NOMO-1 (cell line): ENCODE measurements around the gene VDR.

ENCODE experiments used
- DNase-seq, 2 experiments: peaks; one replicate each; lab custom pipeline; 2025; ENCODE audit not compliant: unreplicated experiment in 2 of 2; lab: John Stamatoyannopoulos, UW

The VDR gene

DNA sequence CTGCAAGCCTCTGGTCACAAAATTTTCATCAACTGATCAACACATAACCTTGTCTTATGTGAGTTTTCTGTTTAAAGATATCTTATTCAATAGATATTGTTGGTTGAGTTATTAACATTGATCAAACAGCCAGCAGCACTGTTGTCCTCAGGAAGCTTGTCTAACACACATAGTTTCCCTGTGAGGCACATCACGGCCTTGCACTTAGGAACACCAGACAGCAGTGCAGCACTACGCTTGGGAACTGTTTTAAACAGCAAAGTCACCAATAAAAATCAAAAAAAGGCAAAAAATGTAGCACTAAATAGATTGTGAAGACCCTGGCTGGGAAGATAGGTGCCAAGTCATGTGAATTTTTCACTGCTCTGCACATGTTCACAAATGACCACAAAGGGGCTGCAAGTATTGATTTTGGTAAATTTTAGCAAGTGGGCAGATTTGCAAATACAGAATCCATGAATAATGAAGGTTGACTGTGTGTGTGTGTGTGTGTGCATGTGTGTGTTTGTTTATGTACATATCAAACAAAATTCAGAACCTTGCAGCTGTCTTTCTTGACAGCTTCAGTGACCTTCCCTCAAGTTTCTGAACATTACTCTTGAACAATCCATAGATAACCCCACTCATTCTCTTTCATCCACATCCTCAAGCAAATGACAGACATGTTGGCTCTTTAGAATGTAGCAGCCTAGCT lies 28.9 kb downstream of the VDR start:
- no peak for DNase-seq

DNA sequence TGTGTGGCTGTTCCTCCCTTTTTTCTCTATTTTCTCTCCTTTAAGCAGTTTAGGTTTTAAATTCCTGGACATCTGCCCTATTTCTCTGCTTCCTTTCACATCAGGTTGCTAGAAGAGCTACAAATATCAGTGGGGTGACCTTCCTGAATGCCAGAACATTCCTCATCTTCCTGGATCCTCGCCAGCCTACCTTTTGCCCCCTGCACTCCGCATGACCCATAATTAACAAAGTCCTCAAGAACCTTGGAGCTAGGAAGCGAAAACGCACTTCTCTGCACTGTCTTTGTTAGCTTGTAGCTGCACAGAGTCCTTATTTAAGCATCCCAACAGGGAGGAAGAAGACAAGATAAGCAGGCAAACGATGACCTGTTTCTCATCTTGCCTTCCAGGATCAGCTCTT lies 30.5 kb downstream of the VDR start:
- no peak for DNase-seq

DNA sequence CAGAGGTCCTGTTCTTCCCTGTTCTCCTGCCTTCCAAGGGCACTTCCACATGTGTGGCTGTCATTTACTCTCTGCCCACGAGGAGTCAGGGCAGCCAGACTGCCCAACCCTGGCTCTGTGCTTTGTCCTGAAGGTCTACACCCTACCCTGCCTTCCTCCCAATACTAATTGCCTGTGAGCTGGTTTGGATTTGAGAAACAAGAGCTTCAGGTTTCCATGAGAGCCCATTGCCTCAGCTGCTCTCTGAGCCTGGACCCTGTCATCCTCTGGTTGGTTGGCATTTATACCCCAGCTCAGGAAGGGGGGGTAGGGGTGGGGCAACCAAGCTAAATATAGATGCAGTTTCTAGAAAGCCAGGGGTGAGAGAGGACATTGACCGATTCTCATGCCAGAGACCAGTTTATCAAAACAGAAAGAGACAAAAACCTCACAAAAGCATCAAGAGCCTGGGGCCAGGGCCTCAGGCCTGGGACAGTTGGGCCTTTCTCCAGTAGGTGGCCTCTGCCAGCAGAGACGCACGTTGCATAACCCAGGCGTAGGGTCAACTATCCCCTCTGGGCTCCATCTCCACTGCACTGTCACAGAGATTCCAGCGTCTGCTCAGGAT lies 34.5 kb downstream of the VDR start:
- peak; percentile 11 to 45 for DNase-seq

DNA sequence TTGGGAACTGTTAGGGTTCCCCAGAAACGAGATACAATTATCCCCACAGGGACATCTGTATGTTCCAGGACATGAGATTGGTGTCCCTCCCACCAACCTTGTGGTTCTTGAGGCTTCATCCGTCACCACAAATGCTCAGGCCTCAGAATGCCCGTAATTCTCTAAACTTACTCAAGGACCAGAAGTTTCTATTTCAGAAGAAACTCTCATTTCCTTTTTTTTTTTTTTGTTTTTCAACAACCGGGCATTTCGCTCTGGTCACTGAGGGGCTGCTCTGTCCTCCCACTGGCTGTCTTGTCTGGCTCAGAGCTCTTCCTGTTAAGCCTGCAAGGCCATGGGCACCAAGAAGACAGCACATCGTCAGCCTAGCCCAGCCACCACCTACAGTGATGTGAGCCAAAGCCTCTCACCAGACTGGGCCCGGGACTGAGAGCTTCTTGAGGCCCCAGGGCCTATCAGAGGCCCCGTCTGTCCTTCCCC lies 36.2 kb downstream of the VDR start:
- DNase-seq = peak; percentile 26 to 72

DNA sequence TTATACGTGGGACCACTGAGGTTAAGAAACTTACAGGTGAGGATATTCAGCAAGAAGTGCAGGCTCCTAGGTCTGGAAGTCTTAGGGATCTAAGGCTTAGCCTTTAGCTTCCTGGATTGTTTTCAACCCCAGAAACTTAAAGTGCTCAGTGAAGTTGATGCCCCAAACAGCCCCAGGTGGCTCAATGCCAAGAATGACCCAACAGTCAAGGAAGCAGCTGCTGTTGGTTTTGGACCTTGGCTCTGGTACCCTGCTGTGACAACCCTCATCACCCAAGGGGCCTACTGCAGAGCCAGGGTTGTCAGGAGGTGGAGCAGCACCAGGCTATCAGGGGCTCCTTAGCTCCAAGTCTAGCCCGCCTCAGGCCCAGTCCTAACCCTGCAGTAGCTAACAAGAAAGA lies 36.8 kb downstream of the VDR start:
- DNase-seq = no peak

DNA sequence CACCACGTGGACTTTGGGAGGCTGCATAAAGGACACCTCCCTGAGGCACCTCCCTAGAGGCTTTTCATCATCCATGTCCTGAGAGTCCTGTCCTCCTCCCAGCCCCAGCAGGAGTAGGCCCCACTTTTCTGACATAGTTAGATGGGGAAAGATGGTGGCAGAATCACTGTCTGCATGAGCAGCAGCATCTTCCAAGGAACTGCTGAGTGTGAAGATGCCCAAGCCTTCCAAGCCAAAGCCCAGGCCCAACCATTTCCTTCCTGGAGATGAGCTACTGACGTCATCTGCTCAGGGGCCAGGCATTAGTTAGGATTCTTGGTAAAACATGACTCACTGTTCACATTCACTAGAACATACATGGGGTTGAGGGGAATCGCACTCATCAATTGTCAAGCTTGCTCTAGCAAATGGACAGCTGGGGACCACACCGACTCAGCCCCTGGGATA lies 37.3 kb downstream of the VDR start:
- no peak for DNase-seq

DNA sequence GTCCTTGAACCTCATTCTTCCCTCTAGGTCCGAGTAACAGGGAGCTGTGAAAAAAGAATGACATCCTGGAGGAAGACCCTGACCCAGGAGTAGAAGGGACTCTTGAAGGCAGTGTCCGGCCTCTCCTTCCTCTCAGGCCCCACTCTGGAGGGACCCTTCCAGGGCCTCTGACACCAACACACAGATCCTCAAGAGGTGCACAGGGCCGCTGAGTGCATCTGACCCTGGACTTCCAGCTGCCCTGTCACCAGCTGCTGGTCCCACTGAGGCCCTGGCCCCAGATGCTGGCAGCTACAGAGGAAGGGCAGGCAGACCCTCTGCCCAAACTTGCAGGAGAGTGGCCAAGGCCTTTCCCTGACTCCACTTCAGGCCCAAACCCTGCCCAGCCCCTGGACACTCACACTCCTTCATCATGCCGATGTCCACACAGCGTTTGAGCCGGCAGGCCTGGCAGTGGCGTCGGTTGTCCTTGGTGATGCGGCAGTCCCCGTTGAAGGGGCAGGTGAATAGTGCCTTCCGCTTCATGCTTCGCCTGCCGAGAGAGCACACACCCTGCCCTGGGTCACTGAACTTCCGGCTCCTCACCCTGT lies 40.1 kb downstream of the VDR start:
- DNase-seq = no peak

DNA sequence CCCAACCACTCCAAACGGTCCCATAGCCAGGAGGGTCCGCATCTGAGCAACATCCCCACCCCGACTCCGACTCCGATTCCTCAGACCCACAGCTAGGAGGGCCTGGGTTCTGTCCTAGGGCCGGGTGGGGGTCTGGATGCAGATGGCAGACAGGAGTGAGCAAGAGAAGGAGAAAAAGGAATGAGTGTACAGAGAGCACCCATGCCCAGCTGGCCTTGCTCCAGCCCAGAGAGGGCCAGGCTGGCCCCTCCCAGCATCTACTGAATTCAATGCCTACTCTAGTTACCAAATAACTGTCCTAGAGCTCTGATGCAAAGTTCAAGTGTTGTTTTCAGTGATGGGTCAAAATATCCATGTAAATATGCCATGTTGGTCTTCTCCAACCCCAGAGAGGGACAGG lies 40.8 kb downstream of the VDR start:
- no peak for DNase-seq

DNA sequence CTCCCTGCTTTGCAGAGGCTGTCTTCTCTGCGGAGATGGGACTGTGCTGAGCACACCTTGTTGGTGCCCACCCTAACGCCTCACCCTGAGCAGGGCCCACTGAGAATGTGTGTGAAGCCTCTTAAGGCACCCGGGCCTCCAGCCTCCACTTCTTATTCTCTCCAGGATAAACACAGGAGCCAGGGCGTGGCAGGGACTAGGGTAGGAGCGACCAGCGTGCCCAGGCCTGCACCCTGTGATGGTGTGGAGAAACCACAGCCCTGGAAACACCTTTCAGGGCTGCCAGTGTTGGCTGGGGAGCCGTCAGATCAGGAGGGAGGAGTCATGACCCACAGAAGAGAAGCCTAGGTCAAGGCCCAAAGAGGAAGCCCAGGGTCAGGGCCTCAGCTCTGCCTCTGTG lies 41.3 kb downstream of the VDR start:
- no peak for DNase-seq

DNA sequence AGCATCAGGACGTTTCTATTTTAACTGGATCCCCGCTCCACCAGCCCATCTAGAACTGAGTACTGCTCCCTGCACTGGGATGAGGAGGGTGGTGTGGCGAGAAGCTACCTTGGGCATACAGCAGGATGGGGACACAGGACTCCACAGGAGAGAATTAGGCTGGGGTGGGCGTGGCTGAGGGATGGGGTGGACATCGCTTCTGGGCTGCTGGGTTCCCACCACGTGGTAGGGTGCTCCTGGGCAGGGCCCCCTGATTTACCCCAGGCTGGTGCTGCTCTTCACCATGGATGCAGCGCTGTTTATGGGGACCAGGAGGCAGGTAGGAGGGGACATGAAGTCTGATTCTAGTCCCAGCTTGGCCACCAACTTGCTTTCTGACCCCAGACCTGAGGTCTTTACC lies 41.9 kb downstream of the VDR start:
- DNase-seq = no peak

DNA sequence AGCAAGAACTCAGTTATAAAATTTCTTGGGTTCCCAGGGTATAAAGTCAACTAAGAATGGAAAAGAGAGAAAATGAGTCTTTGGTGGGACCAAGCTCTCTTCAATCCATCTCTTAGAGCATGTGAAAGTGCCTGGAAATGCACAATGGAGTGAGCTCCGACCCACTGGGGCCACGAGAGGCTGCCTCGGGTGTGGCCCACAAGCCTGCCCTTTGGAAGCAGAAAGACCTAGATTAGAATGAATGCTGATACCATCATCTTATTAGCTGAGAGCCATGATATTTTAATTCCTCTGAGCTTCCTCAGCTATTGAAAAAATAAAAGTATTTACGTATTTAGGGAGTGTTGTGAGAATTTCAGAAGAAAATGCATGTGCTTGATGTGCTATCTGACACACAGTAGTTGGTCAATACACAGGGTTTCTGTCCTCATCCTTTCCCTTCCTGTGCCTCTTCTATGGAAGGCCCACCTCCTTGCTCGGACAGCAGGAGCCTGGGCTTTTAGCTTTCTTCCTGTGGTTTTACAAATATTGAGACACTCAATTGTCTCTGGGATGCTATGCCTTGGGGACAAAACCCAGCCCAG lies 42.5 kb downstream of the VDR start:
- DNase-seq = no peak

DNA sequence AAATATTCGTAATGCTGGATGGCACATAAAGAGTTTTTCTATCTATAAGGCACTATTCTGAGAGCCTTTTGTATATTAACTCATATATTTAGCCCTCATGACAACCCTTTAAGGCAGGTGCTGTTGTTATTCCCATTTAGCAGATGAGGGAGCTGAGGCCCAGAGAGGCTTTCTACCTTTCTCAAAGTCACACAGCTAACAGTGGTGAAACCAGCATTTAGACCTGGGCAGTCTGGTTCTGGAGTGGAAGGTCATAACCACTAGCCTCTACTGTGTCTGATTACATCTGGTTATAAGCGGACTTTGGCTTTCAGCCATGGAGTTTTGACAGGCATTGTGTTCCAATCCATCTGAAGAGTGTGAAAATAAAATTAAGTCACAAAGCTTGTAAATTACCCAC lies 43.9 kb downstream of the VDR start:
- DNase-seq = no peak

DNA sequence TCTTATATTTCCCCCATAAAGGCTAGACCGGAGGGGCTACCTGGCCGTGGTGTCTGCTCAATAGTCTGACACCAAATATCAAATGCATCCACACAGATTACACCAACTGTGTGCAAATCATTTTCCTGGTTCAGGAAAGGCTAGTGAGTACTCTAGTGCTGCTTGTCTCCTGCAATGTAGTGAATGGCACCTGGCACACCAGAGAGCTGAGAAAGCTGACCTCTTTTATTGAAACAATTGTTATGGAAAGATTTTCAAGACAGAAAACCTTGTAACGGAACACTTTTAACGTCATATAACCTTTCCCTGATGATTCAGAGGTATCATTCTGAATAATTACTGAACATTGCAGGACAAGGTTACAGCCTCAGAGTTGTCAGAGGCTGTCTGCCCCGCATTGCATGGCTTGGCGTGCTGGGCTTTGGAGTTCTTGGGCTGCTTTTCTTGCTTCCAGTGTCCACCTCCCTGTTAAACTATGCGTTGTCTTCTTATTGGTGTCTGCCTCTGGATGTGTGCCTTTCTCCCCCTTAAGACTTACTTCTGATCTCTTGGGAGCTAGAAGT lies 44.4 kb downstream of the VDR start:
- DNase-seq = no peak

DNA sequence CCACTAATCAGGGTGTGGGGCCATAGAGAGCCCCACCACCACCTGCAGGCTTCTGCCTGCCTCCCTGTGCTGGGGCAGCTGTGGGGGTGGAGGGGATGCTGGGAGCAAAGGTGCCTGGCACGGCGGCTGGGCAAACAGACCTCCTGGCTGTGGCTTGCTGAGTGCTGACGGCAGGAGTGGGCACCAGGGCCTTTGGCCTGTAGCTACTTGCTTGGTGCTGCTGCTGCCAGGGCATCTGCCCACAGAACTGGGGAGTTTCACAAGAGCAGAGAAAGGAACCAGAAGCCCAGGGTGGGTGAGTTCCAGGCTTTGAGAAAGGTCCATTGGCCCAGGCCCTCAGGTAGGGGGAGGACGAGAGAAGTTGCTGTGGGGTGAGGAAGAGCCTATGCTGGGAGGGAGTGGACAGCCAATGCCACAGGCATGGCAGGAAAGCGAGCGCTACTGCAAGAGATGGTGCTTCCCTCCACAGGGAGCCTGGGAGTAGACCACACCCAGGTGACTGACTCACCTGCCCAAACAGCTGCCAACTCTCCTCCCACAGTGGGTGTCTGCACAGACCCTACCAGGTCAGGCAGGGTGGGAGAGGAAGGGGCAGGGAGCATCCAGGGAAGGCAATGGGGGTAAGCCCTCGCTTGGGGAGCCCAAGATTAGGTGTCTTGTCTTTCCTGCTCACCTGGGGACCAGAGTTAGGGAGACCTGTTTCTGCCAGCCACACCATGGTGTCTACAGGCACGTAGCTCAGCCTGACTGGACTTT lies 46.1 kb downstream of the VDR start:
- no peak for DNase-seq

DNA sequence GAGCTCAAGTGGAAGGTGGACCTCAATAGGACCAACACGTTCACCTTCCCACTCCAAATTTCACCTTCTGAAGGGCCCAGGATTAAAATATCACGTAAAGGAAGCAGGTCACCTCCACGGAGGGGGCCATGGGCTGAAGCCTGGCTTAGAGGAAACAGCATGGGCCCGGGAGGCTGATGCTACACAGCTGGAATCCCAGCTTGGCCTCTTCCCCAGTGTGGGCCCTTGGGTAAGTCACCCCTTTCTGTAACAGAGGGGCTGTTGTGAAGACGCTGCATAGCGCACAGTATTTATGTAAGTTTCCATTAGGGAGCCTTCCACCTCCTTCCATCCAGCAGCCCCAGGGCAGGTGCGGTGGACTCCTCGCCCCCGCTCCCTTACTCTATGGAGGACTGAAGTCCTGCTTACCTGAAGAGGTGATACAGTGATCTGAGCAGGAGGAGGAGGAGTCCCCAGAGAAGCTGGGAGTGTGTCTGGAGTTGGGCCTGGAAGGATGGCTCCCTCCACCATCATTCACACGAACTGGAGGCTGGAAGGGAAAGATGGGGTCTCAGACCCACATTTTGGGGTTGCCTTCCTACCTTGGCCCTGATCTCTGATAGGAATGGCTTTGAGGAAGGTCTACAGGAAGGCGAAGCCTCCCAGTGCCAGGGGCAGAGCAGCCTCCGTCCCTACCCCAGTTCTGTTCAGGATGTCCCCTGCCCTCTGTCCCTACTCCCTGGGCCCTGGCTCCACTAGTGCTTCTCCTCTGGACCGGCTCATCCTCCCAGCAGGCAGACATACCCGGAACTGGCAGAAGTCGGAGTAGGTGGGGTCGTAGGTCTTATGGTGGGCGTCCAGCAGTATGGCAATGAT lies 47.8 kb downstream of the VDR start:
- no peak for DNase-seq

DNA sequence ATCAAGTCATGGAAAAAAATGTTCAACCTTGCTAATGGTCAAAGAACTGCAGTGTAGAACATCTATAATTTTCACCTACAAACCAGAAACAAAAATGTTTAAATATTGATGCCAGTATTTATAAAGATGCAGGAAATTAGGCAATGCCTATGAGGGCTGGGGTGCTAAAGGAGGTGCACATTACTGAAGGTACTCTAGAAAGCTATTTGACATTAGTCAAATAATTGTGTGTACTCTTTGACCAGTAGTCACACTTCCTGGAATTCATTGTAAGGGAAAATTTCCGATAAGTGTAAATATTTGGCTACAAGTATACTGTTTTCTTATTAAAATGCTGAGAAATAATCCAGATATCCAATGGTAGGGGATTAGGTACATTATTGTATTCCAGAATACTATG lies 48.7 kb downstream of the VDR start:
- no peak for DNase-seq

DNA sequence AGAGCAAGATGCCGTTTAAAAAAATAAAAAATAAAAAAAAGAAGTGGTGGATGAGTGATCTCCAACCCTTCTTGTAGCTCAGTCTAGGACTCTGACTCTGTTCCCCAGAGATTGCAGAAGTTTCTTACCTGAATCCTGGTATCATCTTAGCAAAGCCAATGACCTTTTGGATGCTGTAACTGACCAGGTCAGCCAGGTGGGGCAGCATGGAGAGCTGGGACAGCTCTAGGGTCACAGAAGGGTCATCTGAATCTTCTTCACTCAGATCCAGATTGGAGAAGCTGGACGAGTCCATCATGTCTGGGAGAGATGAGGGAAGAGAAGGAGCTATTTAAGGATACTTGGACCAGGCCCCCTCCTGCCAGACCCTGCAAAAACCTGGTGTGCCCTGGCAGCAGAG lies 49.3 kb downstream of the VDR start:
- DNase-seq = no peak

DNA sequence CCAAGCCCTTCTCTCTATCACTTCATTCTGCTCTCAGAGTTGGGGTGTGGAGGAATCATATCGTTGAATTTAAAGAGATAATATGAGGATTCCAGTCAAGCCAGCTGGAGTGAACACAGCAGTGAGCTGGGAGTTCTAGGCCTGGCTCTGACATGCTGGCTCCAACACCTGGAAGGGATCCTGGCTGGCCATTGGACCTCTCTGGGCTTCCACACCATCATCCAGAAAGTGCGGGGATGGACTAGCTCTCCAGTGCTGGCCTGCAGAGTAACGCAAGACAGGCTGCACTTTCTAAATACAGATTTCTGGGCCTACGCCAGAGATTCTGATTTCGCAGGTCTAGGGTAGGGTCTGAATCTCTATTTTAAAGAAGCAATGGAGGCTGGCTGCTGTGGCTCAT lies 50.3 kb downstream of the VDR start:
- DNase-seq = no peak

DNA sequence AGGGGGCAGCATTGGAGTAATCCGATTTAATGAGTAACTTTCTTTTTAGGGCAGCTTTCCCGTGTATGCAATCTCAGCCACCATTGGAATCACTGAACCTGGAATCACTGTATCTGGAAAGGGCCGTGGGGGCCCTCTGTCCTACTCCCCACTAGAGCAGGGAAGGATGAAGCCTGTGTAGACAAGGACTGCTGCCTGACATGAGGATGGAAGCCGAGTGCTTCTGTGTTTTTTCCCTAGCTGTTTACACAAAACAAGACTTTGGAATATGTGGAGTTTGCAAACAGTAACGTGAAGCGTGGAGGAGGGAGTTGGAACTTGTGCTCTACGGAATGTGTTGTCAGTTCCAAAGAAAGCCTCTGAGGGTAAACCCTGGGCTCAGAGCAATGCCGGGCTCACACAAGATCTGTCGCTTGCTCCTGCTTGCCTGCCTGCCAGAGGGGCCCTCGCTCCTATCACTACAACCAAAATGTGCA lies 52.7 kb downstream of the VDR start:
- no peak for DNase-seq
